ENCODE results near the gene CROT. TPM values are rescaled to one million over a fixed set of nuclear protein-coding genes. Genes with fewer than 3 reads are reported as not detected.

CROT gene
- total RNA-seq, result 10 to 100 TPM; 17.5 to 19.0 (median 17.9) TPM
- total RNA-seq (2013), result 25.1 TPM

- Histone ChIP-seq H3K27me3 (ENCODE audit: control insufficient read depth, insufficient read depth, low read length) (no peaks in the 10 kb centered on the region), H3K4me3 (ENCODE audit: low read length) (peak within 1 kb of the TSS; percentile 95), H3K9me3 (ENCODE audit: control insufficient read depth, insufficient read depth, low read length) (no peaks in the 10 kb centered on the region), H3K27ac (ENCODE audit: low read length) (peak within 1 kb of the TSS; percentile 86), H3K4me1 (ENCODE audit: control insufficient read depth, insufficient read depth, low read length) (peaks cover 8% of the 10 kb centered on the region), H3K36me3 (ENCODE audit: control insufficient read depth, insufficient read depth, low read length) (peaks cover 23% of the 10 kb centered on the region)
- intact Hi-C loops (cut with micrococcal nuclease), result loop anchor here (1.0 to 10.0 kb wide), 4 partner anchors 127 to 283 kb away; partner anchors contain the start of genes DMTF1, RUNDC3B and TMEM243
- no peaks in the 10 kb centered on the region for H3K9me3 Mint-ChIP-seq
- peaks cover 48 to 49% of the 10 kb centered on the region in 2 donors for H3K4me1 Mint-ChIP-seq
- DNase-seq (peak; percentile 93 to 95), ATAC-seq (peak; percentile 96 to 99 (median 98))
- H3K27me3 Mint-ChIP-seq (ENCODE audit: low read depth in 2 of 2), result no peaks in the 10 kb centered on the region
- peaks cover 4% of the 10 kb centered on the region for H3K36me3 Mint-ChIP-seq
- no peak for TF ChIP-seq CTCF (IDR thresholded peaks at IDR 0.05)
- WGBS (ENCODE audit: insufficient coverage), result under 1% methylated on average over 50 of the region's 53 CpGs
- peak within 1 kb of the TSS; percentile 91 to 96 for H3K27ac Mint-ChIP-seq
- H3K4me3 Mint-ChIP-seq, result peak within 1 kb of the TSS; percentile 92
Observed at GRCh38 chr7:87345166-87345927, at the start of gene CROT. Gene CROT, plus strand, starts transcription at chr7:87345664. Its CDS starts 3,405 bp downstream, at chr7:87349069.

DNA sequence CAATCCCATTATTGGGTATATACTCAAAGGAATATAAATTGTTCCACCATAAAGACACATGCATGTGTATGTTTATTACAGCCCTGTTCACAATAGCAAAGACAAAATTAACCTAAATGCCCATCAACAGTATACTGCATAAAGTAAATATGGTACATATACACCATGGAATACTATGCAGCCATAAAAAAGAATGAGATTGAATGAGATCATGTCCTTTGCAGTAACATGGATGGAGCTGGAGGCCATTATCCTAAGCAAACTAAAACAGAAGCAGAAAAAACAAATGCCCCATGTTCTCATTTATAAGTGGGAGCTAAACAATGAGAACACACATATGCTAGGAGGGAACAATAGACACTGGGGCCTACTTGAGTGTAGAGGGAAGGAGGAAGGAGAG lies 44.7 kb upstream of the CROT start:
- no peak for DNase-seq
- no peak for TF ChIP-seq CTCF (IDR thresholded peaks at IDR 0.05)
- ATAC-seq, result no peak
- H3K9me3 ChIP-seq (ENCODE audit: control insufficient read depth, insufficient read depth, low read length), result no peaks in the 10 kb centered on the region
- Mint-ChIP-seq H3K4me1 (no peaks in the 10 kb centered on the region), H3K9me3 (no peaks in the 10 kb centered on the region), H3K27ac (no peak overlapping the region), H3K4me3 (no peak overlapping the region), H3K36me3 (no peaks in the 10 kb centered on the region), H3K27me3 (ENCODE audit: low read depth in 2 of 2) (peaks cover 6 to 15% of the 10 kb centered on the region in 2 donors)
- H3K4me3 ChIP-seq (ENCODE audit: low read length), result no peak overlapping the region
- no peaks in the 10 kb centered on the region for H3K4me1 ChIP-seq (ENCODE audit: control insufficient read depth, insufficient read depth, low read length)
- intact Hi-C loops (cut with micrococcal nuclease), result no loop called here
- H3K27me3 ChIP-seq (ENCODE audit: control insufficient read depth, insufficient read depth, low read length), result no peaks in the 10 kb centered on the region
- H3K36me3 ChIP-seq (ENCODE audit: control insufficient read depth, insufficient read depth, low read length), result no peaks in the 10 kb centered on the region
- no peak overlapping the region for H3K27ac ChIP-seq (ENCODE audit: low read length)

- no peaks in the 10 kb centered on the region for H3K4me1 Mint-ChIP-seq
Observed at GRCh38 chr7:87310790-87311419, 34.6 kb upstream of the CROT start.

More at GRCh38 chr7:87310790-87311419, 34.6 kb upstream of the CROT start:
- H3K27me3 Mint-ChIP-seq (ENCODE audit: low read depth in 2 of 2), result peaks cover 12 to 13% of the 10 kb centered on the region in 2 donors
- H3K27me3 ChIP-seq (ENCODE audit: control insufficient read depth, insufficient read depth, low read length), result no peaks in the 10 kb centered on the region
- DNase-seq, result no peak
- no peak overlapping the region for H3K4me3 Mint-ChIP-seq
- H3K9me3 ChIP-seq (ENCODE audit: control insufficient read depth, insufficient read depth, low read length), result no peaks in the 10 kb centered on the region
- no peaks in the 10 kb centered on the region for H3K36me3 Mint-ChIP-seq
- H3K9me3 Mint-ChIP-seq, result no peaks in the 10 kb centered on the region
- H3K27ac ChIP-seq (ENCODE audit: low read length), result no peak overlapping the region
- no peak for TF ChIP-seq CTCF (IDR thresholded peaks at IDR 0.05)
- WGBS (ENCODE audit: insufficient coverage), result 86% methylated on average over 4 of the region's 4 CpGs
- no peaks in the 10 kb centered on the region for H3K36me3 ChIP-seq (ENCODE audit: control insufficient read depth, insufficient read depth, low read length)
- intact Hi-C loops (cut with micrococcal nuclease), result no loop called here
- no peaks in the 10 kb centered on the region for H3K4me1 ChIP-seq (ENCODE audit: control insufficient read depth, insufficient read depth, low read length)
- no peak overlapping the region for H3K27ac Mint-ChIP-seq
- ATAC-seq, result no peak
- H3K4me3 ChIP-seq (ENCODE audit: low read length), result no peak overlapping the region

All from natural killer cell (primary cell).